HepG2 (cell line): ENCODE data around the gene NARF. TPM values are rescaled to one million over a fixed set of nuclear protein-coding genes. Genes with fewer than 3 reads are reported as not detected.

ENCODE experiments used
- ARHGAP35 ChIP-seq: sonication (generic); formaldehyde crosslinking; IDR thresholded peaks from 2 replicates; pipeline ENCODE4 v1.9.0; 2022; ENCODE audit warnings: mild to moderate bottlenecking, inconsistent platforms, moderate library complexity, missing genetic modification reagents, borderline replicate concordance
- CBX2 ChIP-seq, 2 experiments: fragments of 200-600 bp in 1 of 2; sonication (generic); formaldehyde crosslinking in 1 of 2; IDR thresholded peaks; 2 replicates each; pipeline versions ENCODE4 v1.7.0 to v1.8.1; 2018 to 2022; ENCODE audit warnings: low read depth in 2 of 2, low read length in 1 of 2, mild to moderate bottlenecking in 1 of 2, missing genetic modification reagents in 1 of 2
- GTF2F1 ChIP-seq: fragments of 150-350 bp; IDR thresholded peaks from 2 replicates; pipeline ENCODE4 v1.6.1; 2014; ENCODE audit warnings: low read length
- HCFC1 ChIP-seq: fragments of 150-350 bp; IDR thresholded peaks from 2 replicates; pipeline ENCODE4 v1.6.1; 2014; ENCODE audit warnings: low read depth, low read length
- HES4 ChIP-seq: sonication (generic); formaldehyde crosslinking; IDR thresholded peaks from 2 replicates; pipeline ENCODE4 v1.9.0; 2021; ENCODE audit warnings: mild to moderate bottlenecking, missing genetic modification reagents, borderline replicate concordance
- PAX8 ChIP-seq: sonication (generic); formaldehyde crosslinking; IDR thresholded peaks from 2 replicates; pipeline ENCODE4 v1.8.0; 2022; ENCODE audit warnings: mild to moderate bottlenecking, missing genetic modification reagents, borderline replicate concordance
- PLSCR1 ChIP-seq: sonication (generic); formaldehyde crosslinking; IDR thresholded peaks from 2 replicates; pipeline ENCODE4 v1.5.0; 2020; ENCODE audit warnings: missing genetic modification reagents, mild to moderate bottlenecking, borderline replicate concordance
- REST ChIP-seq, 2 experiments: IDR thresholded peaks; 2 replicates each; pipeline ENCODE4 v1.6.1; 2011 to 2012; ENCODE audit warnings: low read length in 2 of 2, borderline replicate concordance in 1 of 2, low read depth in 1 of 2, mild to moderate bottlenecking in 1 of 2, moderate library complexity in 1 of 2
- RXRA ChIP-seq: sonication (generic); formaldehyde crosslinking; IDR thresholded peaks from 2 replicates; pipeline ENCODE4 v1.5.1; 2020; ENCODE audit warnings: missing genetic modification reagents
- TARDBP ChIP-seq: sonication (generic); formaldehyde crosslinking; IDR thresholded peaks from 2 replicates; pipeline ENCODE4 v1.8.0; 2022; ENCODE audit warnings: mild to moderate bottlenecking, missing genetic modification reagents
- ZNF775 ChIP-seq: sonication (generic); formaldehyde crosslinking; IDR thresholded peaks from 2 replicates; pipeline ENCODE4 v1.4.0; 2020; ENCODE audit warnings: missing genetic modification reagents, mild to moderate bottlenecking, moderate library complexity, borderline replicate concordance
- polyA plus RNA-seq, 8 experiments: library from polyadenylated mRNA; depleted of rRNA in 3 of 8; stranded (reverse) in 7 of 8; unstranded in 1 of 8; fragments of >200 nt; fragmentation: Illumina TruSeq in 4 of 8; extraction: Trizol in 4 of 8; gene quantifications; 2 replicates each; pipeline versions ENCODE4 v1.2.1 to v1.2.3, GENCODE V29; 2011 to 2016; ENCODE audit warnings: low read depth in 4 of 8, missing spikeins in 1 of 8, mixed read lengths in 1 of 8; ENCODE audit not compliant: insufficient read depth in 1 of 8
- total RNA-seq, 5 experiments: library from RNA; depleted of rRNA; stranded (reverse); fragments of >200 nt; fragmentation: Illumina TruSeq; extraction: Trizol; gene quantifications; 2 replicates each; pipeline ENCODE4 v1.2.3, GENCODE V29; 2016; ENCODE audit warnings: low read depth in 1 of 5
- TF ChIP-seq, protein P1 (sequence below), 2 experiments: sonication (generic) in 1 of 2; formaldehyde crosslinking in 1 of 2; IDR thresholded peaks; 2 replicates each; pipeline versions ENCODE4 v1.4.0 to v1.6.1; 2016 to 2020; ENCODE audit warnings: borderline replicate concordance in 1 of 2, low read depth in 1 of 2, mild to moderate bottlenecking in 1 of 2, missing genetic modification reagents in 1 of 2
- TF ChIP-seq, protein P2 (sequence below), 2 experiments: sonication (generic) in 1 of 2; formaldehyde crosslinking in 1 of 2; IDR thresholded peaks; 2 replicates each; pipeline versions ENCODE4 v1.4.0 to v1.6.1; 2018 to 2020; ENCODE audit warnings: missing genetic modification reagents in 2 of 2, borderline replicate concordance in 1 of 2, low read depth in 1 of 2, mild to moderate bottlenecking in 1 of 2, missing biosample characterization in 1 of 2
- TF ChIP-seq, protein P3 (sequence below): sonication (generic); formaldehyde crosslinking; IDR thresholded peaks from 2 replicates; pipeline ENCODE4 v1.4.0; 2020; ENCODE audit warnings: missing genetic modification reagents

NARF gene
- total and polyA plus RNA-seq, 2 of the 13 experiments (the other 11 are each of a cell fraction or from before 2014, with no cell fraction given) = 61.1 to 144 TPM

DNA sequence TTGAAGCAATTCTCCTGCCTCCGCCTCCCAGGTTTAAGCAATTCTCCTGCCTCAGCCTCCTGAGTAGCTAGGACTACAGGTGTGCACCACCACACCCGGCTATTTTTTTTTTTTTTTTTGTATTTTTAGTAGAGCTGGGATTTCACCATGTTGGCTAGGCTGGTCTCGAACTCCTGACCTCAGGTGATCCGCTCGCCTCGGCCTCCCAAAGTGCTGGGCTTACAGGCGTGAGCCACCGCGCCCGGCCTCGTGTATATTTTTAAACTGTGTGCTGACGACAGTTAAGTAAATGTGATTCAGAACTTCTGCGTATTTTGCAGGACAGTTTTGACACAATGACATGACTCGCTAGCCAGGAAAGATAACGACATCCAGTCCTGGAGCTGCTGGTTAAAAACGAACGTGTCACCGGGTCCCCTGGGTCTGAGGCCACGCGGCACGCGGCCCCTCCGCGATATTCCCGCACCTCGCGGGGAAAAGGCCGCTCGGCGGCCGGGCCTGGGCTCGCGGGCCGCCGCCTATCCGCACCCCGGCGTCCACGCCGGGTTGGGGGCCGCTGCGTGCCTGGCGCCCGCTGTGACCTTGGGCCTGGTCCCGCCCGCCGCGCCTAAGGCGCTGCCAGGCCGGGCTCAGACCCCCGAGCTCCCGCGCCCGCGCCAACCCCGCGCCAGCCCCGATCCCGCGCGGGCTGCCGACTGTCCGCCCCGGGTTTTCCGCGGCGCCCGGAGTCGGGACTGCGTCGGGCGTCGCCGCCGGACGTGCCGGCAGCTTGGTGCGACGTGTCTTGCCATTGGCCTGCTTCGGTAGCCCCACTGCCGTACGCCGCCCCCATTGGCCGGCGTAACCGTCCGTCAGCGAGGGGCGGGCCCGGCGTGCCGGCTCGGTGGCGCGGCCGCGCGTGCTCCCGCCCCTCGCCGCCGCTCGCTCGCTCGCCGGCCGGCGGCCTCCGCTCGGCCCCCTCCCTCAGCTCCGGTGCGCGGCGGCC lies 60.6 kb downstream of the NARF start, which contains the start of gene FOXK2 (continued):
- TF ChIP-seq, protein P1, sequence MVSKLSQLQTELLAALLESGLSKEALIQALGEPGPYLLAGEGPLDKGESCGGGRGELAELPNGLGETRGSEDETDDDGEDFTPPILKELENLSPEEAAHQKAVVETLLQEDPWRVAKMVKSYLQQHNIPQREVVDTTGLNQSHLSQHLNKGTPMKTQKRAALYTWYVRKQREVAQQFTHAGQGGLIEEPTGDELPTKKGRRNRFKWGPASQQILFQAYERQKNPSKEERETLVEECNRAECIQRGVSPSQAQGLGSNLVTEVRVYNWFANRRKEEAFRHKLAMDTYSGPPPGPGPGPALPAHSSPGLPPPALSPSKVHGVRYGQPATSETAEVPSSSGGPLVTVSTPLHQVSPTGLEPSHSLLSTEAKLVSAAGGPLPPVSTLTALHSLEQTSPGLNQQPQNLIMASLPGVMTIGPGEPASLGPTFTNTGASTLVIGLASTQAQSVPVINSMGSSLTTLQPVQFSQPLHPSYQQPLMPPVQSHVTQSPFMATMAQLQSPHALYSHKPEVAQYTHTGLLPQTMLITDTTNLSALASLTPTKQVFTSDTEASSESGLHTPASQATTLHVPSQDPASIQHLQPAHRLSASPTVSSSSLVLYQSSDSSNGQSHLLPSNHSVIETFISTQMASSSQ (IDR thresholded peaks at IDR 0.05; ENCODE audit: low read depth) = no peak
- TF ChIP-seq, protein P1 (CRISPR knock-in tag; IDR thresholded peaks at IDR 0.05; ENCODE audit: borderline replicate concordance) = no peak
- TF ChIP-seq ARHGAP35 (CRISPR knock-in tag) (no peak), GTF2F1 (no peak; the same call in 1 of the 2 replicates), ZNF775 (0 out of 2 replicates have a peak, but pooled peaks have one; percentile 22), REST (IDR thresholded peaks at IDR 0.05; ENCODE audit: borderline replicate concordance in 1 of 2, low read depth in 1 of 2, low read length in 2 of 2) (no peak), CBX2 (IDR thresholded peaks at IDR 0.05; ENCODE audit: low read depth, low read length) (no peak), CBX2 (CRISPR knock-in tag; IDR thresholded peaks at IDR 0.05; ENCODE audit: low read depth) (no peak), PAX8 (0 out of 2 replicates have a peak, but pooled peaks have one; percentile 88), PLSCR1 (no peak), RXRA (peak; percentile 74), HES4 (CRISPR knock-in tag) (peak; percentile 43; the same call in 1 of the 2 replicates), TARDBP (CRISPR knock-in tag) (no peak), HCFC1 (peak; percentile 31)
- TF ChIP-seq, protein P2, sequence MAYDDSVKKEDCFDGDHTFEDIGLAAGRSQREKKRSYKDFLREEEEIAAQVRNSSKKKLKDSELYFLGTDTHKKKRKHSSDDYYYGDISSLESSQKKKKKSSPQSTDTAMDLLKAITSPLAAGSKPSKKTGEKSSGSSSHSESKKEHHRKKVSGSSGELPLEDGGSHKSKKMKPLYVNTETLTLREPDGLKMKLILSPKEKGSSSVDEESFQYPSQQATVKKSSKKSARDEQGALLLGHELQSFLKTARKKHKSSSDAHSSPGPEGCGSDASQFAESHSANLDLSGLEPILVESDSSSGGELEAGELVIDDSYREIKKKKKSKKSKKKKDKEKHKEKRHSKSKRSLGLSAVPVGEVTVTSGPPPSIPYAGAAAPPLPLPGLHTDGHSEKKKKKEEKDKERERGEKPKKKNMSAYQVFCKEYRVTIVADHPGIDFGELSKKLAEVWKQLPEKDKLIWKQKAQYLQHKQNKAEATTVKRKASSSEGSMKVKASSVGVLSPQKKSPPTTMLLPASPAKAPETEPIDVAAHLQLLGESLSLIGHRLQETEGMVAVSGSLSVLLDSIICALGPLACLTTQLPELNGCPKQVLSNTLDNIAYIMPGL (CRISPR knock-in tag; IDR thresholded peaks at IDR 0.05; ENCODE audit: borderline replicate concordance in 1 of 2, low read depth in 1 of 2) = peak; percentile 37 to 61; a peak in 3 of 4 replicates
- TF ChIP-seq, protein P3, sequence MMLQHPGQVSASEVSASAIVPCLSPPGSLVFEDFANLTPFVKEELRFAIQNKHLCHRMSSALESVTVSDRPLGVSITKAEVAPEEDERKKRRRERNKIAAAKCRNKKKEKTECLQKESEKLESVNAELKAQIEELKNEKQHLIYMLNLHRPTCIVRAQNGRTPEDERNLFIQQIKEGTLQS (CRISPR knock-in tag) = no peak
